ENCODE measurements around the gene KDM5B.
"Not testable (repeated sequence)": the region's sequence is repeated elsewhere in the genome, so short reads cannot be mapped to it uniquely, and the experiment has no call there.

The KDM5B gene

DNA sequence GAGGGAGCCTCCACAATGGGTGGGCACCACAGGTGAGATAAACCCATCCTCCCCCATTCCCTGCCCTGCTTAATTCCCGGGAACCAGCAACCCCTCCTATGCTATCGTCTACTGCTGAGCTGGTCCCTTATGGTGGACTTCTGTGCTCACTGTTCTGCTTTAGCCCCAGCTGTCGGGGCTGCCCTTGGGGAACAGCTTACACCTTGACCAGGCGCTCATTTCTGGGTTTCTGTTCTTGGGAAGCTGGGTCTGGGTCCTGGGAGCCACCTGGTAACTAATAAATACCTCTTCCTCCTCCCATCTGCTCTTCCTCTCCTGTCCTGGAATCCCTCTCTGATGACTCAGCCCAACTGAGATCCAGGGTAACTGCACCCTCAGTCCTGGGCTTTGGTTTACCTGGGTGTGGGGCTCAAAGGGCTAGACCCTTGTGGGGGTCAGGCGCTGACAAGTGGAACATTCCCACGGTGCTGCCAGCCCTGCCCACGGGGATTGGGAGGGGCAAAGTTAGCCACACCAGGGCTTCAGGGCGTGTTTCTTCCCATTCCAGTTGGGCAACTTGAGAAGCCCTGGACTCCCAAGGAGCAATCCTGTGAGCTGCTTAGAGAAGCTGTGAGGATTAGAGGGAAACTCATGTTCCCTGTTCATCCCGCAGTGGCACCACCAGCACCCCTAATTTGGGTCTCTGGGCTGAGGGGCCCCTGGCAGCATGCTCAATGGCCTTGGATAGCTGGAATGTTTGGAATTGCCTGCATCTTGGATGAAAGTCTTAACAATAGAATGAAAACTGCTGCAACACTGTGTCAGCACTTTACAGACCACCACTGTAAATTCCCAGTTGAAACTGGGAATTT, 4.2 kb upstream of the KDM5B start:
- no peak for DNase-seq (ENCODE audit: low read depth, low spot score)

DNA sequence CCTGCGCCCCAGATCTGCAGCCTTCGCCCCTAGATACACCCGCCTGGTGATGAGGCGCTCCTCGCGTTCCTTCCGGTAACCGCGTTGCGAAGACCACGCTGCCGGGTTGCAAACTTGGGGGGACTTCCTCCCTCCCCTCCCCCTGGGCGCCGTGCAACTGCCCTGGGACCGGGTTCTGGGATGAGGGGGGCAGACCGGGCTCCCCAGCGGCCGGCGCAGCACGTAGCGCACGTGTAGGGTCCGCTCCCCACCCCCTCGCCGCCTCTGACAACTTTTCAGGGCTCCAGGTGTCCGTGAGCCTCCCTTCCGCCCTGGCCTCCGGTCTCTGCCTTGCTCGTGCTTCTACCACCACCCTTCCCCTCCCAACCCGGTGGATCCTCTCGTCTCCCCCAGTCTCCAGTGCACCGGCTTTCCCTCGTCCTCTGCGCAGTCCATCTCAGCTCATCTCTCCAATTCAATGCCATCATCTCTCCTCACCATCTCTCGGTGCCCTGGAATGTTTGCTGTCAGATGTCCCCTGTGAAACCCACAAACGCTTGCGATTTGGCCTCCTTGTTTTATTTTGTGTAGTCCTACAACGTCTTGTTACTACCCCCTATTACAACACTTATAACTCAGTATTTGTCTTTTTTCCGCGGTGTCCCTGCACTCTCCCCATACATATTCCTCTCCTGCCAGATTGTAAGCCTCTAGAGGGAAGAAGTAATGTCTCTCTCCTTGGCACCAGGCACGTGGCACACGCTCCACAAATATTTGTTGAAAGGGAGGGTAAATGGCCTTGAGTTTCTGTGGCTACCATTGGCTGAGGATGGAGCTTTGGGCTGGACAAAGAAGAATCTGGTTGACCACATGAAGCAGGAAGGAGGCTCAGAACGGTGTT, 3.3 kb upstream of the KDM5B start:
- DNase-seq (ENCODE audit: low read depth, low spot score), result no peak

DNA sequence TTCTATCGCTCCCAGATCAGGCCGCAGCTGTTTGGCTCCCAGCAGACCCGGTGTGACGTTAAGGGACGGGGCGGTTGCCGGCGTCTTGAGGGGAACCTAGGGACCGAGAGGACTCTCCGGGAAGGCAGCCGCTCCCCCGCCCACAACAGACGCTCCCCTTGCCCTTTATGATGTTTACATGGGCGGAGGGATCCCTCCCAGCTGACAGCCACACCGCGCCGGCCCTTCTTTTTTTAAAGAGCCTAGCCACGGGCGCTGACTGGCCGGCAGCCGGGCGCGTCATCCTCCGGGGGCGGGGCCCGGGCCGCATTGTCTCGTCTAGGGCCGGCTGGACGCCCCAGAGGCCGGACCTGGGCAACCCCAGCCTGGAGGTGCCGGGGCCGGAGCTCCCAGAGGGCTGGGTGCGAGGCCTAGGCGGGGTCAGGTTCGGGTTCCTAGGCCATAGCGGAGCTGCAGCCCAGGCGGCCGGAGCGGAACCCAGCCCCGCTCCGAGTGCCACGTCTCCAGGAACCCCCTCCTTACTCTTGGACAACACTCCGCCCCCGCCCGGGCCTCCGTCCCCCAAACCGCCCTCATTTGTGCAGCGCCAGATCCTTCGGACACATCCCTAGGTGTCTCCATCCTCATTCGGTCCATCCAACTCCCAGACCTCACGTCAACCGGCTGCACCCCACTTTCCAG, 2.5 kb upstream of the KDM5B start, which contains the start of gene PCAT6:
PCAT6 (plus strand) TSS at position 340 of the 681 bp plus-strand sequence.
- peak; percentile 75 for DNase-seq (ENCODE audit: low read depth, low spot score)

DNA sequence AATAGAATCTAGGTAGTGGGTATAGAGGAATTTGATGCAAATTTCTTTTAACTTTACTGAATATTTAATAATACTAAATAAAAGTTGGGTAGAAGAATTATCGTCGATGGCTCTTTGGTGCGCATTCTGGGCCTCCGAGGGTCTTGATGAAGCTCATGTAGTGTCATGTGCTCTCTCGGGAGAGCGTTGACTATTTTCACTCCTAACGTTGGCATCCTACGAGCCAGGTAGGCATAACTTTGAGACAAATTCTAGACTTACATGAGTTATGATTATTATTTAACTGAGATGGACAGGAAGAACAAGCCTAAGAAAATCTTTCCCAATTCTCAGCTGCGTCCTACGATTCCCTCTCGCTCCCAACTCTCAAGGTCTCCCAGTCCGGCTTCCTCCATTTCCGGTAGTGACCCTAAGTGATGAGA, 2.0 kb upstream of the KDM5B start:
- DNase-seq (ENCODE audit: low read depth, low spot score), result no peak

DNA sequence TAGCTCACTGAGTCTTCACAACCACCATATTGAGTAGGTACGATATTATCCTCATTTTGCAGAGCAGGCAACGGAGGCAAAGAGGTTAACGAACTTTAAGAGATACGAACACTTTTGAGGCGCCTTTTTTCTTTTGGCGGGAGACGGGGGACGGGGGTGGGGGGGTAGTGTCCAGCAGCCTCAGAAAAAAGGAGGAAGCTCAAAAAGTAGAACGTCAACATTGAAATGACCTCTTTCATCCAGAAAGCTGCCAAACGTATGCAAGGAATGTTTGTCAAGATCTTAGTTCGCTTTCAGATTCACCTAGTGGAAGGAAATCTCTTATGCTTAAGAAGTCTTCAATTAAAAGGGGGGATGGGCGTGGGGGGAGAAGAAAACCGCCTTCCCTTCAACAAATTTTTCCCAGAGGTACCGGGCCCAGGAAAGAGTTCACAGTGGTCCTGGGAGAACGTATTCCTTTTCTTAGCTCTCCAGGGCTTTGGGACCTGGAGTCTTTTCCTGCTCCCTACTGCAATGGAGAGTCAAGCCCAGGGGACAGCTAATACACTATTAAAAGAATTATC, 1.5 kb upstream of the KDM5B start:
- DNase-seq (ENCODE audit: low read depth, low spot score), result no peak

DNA sequence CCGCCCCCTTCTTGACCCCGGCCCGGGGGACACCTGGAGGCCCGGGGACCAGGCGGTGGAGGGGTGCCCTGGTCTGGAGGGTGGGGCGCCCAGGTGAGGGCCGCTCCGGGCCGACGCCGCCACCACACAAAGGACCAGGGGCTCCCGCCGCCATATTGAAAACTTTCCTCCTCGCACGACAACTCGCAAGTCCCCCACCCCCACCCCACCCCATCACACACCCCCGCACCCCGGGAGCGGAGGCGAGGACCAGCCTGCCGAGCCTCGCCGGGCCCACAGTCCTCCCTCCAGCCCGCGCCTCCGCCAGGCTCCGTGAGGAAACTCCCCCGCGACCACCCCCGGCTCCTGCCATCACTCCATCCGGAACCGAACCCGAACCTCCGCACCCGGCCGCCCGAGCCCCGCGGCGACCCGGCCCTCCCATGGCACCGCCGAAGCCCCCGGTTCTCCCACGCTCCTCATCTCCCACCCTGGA, 733 bp downstream of the KDM5B start:
- DNase-seq (ENCODE audit: low read depth, low spot score), result no peak

DNA sequence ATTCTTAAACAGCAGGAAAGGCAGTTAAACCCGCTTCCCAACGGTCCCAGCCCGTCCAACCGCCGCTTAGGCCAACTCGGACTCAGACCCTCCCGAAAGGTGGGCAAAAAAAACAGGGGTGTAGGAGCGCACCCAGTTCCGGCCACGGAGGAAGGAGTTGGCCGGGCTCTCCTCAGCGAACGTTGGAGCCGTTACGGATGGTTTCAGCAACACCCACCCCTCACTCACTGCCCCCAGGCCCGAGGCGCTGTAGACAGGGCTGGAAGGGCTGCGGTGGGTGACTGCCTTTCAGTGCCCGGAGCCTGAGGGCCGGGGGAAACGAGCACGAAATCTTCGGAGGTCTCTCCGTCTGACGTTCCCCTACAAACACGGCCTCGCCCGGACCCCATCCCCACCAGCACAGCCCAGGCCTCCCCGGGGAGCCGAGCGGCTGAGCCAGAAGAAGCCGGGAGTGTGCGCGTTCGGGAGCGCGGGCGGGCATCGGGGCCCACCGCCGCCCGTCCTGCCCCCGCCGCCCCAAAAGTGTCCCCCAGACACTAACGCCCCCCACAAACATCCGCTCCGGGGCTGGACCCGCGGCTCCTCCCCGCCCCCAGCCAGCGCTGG, 1.3 kb downstream of the KDM5B start:
- DNase-seq (ENCODE audit: low read depth, low spot score), result no peak

DNA sequence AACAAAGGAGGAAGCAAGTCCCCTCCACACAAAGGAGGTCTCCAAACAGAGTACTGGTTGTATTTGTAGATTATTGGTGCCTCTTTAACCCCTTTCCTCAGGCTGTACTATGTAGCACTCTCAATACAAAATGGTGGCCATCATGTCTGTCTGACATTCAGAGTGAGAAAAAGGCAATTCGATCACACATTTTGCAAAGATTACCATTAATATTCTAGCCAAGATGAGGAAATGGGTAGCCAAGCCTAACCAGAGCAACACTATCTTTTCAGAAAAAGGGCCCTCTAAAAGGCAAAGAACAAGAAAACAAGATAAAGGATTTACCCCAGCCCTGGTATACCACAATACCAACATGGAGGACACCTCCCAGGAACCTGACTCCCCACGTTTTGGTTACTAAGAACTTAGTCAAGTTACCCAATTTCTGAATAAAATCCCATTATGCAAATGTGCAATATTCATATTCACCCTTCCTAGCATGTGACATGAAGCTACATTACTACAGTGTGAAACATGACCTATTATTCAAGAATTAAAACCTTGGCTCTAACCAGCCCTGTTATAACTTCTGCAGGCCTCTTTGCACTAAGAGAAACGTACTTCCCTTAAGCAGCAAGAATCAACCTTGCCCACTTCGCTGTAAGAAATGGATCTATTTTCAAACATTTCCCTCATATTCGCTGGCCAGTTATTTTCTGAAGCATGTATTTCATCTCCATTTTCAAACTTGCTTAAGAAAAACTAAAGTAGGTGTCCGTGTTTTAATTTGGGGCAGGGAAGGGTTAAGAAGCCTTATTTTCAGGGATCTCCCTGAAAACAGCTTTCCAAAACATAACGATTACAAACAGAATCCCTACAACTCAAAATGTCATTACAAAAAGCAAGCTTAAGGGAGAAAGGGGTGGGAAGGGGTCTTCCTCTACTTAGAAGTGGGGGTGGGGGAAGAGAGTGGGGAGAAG, 2.1 kb downstream of the KDM5B start:
- DNase-seq (ENCODE audit: low read depth, low spot score), result no peak

DNA sequence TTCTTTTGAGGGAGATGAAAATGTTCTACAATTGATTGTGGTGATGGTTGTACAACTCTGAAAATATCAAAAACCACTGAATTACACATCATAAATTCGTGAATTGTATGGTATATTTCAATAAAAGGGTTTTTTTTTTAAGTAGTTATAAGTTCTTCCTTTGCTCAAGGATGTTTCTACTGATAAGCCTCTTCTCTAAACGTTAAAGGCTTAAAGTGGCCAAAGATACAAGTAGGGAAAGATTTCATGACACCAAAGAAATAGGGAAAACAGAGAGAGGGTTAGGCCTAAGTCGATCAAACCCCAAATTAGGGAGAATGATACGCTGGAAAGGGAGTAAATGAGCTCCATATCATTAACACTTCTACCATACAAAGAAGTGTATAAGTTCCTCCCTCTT, 4.1 kb downstream of the KDM5B start:
- no peak for DNase-seq (ENCODE audit: low read depth, low spot score)

DNA sequence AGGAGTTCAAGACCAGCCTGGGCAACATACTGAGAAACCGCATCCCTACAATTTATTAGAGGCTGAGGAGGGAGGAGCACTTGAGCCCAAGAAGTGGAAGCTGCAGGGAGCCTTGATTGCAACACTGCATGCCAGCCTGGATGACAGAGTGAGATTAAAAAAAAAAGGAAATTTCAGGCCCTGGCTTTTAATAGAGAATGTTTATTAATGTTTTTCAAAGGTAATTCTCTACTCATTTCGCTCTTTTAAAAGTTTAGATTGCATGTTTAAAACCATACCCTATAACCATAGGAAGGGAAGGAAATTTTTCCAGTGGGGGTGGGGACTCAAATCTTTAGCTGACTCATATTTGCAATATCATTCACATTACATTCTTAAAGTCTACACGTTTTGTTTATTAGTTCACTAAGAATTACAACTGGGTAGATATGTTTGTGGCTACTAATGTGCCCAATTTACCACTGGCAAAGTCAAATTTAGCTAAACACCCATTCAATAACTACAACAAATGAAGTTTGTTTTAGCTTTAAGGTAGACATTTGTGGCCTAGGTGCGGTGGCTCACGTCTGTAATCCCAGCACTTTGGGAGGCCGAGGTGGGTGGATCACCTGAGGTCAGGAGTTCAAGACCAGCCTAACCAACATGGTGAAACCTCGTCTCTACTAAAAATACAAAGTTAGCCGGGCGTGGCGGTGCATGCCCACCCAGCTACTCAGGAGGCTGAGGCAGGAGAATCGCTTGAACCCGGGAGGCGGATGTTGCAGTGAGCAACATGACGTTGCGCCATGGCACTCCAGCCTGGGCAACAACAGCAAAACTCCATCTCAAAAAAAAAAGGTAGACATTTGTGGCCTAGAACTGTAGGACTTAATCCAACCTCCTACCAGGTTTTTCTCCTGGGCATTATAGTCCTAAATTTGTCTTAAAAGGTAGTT, 5.0 kb downstream of the KDM5B start:
- DNase-seq (ENCODE audit: low read depth, low spot score), result no peak

DNA sequence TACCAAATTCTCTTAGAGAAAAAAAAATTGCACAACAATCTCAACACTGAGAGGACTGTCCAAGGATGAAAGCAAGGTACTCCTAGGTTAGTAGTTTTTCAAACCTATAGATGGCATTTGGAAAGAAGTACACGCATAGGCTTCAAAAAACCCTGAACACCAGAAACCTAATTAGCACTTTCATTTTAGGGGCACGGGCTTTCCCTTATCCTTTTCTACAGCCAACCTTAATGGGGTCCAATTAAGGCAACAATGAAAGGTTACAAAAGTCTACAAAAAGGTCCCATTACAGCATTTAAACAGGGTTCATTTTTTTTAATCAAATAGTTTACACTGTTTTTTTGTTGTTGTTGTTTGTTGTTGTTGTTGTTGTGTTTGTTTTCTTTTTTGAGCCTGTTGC, 6.2 kb downstream of the KDM5B start:
- DNase-seq (ENCODE audit: low read depth, low spot score), result no peak

DNA sequence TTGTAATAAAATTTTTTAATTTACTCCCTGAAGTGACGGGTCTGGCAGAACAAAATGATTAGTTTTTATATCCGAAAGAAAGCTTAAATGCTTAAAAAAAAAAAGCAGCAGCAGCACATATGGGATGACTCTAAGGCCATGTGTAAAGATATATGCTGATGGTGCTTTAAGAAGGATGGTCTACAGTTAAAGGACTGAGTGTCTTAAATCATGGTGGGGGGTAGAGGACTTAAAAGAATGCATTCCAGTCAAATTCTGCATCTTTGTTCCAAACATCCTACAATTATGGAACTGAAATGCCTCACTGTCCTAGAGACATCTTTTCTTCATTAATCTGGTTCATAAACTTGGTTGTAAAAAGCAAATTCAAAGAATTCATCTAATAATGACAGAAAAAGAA, 7.0 kb downstream of the KDM5B start:
- DNase-seq (ENCODE audit: low read depth, low spot score), result no peak

DNA sequence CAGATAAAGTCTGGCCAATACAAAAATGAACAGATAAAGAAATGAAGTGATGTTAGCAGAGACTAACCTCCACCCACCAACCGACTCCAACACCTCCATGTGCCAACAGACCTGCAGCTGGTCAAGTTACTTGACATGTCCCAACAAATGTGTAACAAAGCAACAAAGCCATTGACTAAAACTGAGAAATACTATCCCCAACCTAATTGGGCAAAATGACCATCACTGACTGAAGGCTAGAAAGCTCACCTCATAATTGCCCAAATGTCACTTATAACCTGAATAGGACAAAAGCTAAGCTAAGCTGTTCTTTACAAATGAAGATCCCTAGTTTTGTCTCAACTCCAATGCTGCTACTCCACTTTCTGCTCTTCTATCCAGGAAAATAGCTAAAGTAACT, 7.5 kb downstream of the KDM5B start:
- DNase-seq (ENCODE audit: low read depth, low spot score), result no peak

DNA sequence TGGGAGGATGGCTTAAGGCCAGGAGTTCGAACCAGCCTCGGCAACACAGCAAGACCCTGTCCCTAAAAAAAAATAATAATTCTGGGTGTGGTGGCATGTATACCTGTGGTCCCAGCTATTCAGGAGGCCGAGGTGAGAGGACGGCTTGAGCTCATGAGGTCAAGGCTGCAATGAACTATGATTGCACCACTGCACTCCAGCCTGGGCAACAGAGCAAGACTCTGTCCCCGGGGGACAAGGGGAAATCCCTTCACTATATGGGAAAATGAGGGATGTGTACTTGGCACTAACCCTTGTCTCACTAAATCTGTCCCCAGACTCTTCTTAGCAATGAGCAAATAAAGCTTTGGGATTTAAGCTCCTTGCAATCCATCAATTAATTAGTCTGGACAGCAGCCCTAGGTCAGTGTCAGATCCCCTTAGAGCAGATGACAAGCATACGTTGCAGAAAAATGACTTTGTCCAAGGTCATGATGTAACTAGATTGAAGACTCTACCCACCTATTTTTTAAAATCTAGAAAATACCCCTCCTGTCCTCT, 9.4 kb downstream of the KDM5B start:
- no peak for DNase-seq (ENCODE audit: low read depth, low spot score)

DNA sequence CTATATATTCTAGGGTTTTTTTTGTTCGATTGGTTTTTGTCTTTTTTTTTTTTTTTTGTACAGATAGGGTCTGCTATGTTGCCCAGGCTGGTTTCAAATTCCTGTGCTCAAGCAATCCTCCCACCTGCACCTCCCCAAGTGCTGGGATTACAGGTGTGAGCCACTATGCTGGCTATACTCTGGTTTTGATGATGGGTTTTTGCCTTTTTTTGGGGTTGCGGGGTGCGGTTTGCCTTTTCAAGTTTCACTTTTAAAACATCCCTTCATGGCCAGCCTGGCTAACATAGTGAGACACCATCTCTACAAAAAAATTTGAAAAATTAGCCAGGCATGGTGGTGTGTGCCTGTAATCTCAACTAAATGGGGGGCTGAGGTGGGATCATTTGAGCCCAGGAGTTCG, 10.0 kb downstream of the KDM5B start:
- DNase-seq (ENCODE audit: low read depth, low spot score), result no peak

DNA sequence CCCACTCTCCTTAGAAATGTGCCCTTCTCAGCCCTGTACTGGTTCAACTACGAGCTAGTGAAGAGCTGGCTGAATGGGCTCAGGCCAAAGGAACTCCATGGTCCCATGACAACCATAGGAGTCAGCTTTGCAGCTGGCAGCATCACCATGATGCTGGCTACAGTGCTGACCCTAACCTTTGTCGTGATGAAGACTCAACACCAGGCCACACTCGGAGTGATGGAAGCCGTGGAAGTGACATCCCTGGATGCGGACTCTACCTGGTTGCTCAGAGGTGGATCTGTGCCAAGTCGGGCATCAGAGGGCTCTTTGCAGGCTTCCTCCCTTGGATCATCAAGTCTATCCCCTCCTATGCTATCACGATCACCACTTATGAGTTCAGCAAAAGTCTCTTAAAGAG, 11.6 kb downstream of the KDM5B start:
- DNase-seq (ENCODE audit: low read depth, low spot score), result no peak

DNA sequence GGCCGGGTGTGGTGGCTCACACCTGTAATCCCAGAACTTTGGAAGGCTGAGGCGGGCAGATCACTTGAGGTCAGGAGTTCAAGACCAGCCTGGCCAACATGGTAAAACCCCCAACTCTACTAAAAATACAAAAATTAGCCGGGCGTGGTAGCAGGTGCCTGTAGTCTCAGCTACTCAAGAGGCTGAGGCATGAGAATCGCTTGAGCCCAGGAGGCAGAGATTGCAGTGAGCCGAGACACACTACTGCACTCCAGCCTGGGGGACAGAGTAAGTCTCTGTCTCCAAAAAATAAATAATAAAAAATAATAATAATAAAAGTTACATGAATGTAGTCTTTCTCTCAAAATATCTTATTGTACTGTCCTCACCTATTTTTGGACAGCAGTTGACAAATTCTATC, 13.3 kb downstream of the KDM5B start:
- not testable (repeated sequence) for DNase-seq (ENCODE audit: low read depth, low spot score)

DNA sequence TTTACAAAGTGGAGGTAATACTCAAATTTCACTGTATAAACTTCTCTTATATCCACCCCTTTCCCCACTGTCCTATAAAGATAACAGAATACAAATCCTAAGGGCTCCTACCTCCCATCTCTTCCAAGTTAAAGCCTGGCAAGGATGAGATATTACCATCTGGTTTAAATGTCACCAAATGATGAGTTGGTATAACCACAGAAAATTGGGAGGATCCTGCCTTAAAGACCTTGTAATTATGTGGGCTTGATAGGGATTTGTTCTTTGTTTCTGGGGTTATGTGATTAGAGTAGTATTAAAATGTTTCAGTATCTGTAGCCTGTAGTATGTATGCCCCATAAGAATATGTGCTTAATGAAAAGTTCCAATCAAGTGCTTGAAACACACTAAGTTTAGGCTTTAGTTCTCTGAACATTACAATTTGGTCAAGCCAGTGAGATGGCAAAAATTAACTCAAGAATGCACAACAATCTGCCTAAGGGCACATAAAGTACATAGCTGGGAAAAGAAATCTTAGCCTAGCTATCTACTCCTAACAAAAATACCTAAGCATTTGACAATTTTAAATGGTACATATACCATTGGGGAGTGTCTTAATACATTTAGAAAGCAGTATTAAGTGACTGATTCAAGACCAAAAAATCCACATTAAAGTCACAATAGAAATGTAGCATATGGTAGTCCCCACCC, 14.0 kb downstream of the KDM5B start:
- DNase-seq (ENCODE audit: low read depth, low spot score), result no peak

Data from activated CD4-positive, CD25-positive, alpha-beta regulatory T cell treated with anti-CD3 and anti-CD28 coated beads, Interleukin-2, amount 50 U/mL, for 16 hours (primary cell).